Hematopoietic multipotent progenitor cell (in vitro differentiated cells): ENCODE results near the gene TSTD2. TPM values are rescaled to one million over a fixed set of nuclear protein-coding genes. Genes with fewer than 3 reads are reported as not detected.

Experiments
- DNase-seq, 3 donors: peaks; one replicate each; pipeline ENCODE4 v3.0.0-alpha.2; 2011 to 2015; ENCODE audit warnings: low read depth in 2 of 3, low spot score in 2 of 3
- total RNA-seq: library from RNA; depleted of rRNA; stranded (reverse); fragments of >200 nt; gene quantifications from one replicate; pipeline ENCODE4 v1.2.3, GENCODE V29; 2012

The TSTD2 gene
- total RNA-seq, 1 donor: 15.1 TPM

DNA sequence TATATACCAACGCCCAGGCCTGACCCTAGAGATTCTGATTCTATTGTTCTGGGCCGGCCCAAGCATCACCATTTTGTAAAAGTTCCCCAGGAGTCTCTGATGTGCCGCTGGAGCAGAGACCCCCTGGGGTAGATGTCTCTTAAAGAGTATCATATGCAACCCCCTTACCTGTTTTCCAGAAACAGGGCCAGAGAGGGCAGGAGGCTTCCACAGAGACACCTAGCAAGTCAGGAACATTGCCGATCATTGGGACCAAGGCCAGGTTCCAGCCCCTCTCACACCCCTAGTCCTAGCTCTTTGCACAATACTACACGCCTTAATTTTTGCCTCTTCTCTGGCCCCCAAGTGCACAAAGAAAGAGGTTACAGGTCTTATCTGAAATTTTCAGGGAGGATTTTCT is 67.9 kb downstream of the TSTD2 start:
- no peak for DNase-seq

DNA sequence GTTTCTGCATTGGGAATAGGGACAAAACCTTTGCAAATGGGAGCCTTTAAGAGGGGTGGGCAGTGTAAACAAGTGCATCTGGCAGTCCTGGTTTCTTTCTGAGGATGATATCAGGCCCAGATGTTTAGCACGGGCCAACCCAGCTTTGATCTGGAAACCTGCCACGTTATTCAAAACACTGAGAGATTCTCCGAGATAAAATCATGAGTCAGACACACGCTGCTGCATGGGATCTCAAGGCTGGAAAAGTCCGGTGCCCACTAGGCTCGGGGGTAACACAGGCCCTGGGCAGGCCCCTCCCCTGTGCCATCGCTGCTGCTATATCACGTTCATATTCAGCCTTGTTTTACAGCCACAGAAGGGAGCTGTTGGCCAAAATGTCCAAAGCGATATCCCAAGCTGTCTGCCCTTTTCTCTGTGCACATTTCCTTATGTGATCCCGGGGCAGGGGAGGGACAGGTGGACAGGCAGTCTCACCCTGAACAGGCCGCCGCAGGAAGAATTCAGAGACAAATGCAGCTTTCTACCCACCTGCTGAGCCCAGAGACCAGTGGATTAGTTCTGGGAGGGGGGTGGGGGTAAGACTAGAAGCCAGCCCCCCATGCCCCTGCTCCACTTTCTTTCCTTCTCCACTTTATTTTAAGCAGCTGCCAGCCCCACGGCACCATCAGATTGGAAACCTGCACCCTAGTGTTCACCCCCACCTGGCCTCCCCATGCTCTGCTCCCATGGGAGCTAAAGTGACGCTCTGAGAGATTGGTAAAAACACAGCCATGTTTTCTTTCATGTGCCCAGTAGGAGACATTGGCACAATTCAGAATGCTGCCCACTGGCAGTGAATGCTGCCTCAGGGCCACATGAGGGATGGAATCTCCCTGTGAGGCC is 68.6 kb downstream of the TSTD2 start:
- DNase-seq: no peak

DNA sequence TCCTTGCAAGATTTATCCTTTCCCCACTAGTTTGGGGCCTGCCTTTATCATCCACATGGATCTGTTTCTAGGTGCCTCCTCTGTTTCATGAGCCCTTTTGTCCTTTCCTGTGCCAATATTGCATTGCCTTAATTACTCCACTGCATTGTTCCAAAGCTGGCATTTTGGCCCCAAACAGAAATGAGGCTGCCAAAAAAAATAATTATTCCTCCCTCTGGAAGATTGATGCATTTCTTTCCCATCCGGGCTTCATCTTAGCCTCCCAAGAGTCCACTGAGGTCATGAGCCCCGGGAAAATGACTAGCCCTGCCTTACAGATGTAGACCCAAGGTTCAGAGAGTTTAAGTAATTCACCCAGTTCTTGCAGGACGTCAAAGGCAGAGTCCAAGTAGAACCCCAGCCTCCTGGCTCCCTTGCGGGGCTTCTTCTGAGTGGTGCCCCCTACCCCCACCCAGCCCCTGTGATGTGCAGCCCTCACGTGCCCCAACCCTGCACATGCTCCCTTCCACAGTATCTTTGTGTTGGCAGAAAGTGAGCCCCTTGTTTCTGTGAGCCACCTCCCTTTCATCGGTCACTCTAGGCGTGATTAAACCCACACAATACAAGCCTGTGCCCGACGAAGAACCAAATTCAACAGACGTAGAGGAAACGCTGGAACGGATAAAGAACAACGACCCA is 69.6 kb downstream of the TSTD2 start:
- no peak for DNase-seq

DNA sequence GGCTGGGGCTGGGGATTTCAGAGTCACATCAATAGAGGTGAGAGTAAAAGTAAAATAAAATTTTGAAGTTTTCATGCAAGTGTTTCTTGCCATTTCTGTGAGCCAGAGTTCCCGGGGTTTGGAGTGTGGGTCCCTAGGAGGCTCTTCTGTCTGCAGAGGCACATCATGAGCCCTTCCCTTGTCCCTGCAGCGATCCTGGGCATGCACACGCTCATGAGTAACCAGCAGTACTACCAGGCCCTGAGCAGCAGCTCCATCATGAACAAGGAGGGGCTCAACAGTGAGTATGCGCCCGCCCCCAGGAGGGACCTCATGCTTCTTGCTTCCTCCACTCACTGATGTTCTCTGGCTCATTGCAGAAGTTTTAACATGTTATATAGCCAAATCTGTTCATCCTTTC is 70.6 kb downstream of the TSTD2 start:
- no peak for DNase-seq

DNA sequence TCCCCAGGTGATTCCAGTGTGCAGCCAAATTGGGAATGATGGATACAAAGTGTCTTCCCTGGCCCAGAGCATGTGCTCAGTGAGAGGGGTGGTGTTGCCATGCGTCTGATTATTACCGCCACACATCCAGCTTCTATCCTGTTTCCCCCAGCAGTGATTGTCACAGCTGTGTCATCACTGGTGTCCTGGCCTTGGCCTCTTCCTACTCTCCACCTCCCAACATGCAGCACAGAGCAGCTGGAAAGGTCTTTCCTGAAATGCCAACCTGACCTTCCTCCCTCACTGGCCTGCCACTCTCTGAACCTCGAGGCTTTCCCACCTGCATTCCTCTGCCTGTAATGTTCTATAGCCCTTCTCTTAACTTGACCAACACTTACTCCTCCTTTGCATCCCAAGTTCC is 71.7 kb downstream of the TSTD2 start:
- DNase-seq: no peak

DNA sequence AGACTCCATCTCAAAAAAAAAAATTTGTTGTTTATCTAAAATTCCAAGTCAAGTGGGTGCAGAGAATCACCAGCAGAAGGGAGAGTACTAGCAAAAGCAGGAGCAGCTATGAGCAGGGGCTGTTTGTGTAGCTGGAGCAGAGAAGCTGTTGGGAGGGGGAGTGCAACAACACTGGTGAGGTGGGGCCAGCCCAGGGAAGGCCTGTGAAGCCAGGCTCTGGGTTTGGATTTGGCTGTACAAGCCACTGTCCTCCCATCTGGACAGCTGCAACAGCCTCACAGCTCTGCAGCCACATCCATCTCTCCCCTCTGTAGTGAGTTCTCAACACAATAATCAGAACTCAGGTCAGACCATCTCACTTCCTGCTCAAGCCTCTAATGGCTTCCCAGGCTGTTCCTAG is 72.3 kb downstream of the TSTD2 start:
- no peak for DNase-seq

DNA sequence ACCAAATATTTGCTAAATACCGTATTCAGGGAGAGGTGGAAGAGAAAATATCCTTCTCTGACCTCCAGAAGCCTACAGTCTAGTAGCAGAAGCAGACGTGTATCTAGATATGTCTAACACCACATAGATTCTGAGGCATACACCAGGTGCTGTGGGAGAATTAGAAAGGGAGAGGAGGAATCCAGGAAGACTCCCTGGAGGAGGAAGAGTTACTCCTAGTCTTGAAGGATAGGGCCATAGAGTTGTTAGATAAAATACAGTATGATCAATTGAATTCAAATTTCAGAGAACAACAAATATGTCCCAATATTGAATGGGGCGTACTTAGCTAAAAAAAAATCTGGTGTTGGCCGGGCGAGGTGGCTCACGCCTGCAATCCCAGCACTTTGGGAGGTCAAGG is 73.0 kb downstream of the TSTD2 start:
- DNase-seq: no peak

DNA sequence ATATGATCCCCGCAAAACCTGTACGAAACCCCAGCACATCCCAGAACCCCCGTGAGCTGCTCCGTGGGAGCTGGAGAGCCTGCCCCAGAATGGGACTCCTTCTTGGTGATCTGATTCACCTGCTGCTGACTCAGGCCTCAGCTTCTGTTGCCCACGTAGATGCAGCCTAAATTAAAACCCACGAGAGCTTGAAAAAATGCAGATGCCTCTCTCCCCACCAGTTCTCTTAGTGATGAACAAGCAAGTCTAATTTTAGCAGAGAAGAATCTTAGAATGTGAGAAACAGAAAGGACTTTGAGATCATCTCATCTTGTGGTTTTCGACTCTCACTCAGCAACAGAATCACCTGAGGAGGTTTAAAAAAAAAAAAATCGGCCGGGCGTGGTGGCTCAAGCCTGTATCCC is 74.1 kb downstream of the TSTD2 start:
- DNase-seq: no peak

DNA sequence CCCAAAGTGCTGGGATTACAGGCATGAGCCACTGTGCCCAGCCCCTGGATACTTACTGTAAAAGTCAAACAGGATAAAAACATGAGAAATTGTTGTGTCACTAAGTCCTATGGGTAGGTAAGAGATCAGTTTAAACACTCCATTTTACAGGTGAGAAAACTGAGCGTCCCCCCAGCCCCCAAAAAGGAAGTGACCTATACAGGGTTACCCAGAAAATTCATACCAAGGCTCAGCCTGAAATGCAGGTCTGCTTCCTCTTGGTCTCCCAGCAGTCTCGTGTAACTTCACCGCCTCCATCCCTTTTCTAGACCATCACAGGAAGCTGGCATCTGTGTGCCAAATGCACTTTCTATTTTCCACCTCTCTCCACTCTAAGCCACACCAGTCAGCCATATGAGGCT is 74.5 kb downstream of the TSTD2 start:
- DNase-seq: no peak

DNA sequence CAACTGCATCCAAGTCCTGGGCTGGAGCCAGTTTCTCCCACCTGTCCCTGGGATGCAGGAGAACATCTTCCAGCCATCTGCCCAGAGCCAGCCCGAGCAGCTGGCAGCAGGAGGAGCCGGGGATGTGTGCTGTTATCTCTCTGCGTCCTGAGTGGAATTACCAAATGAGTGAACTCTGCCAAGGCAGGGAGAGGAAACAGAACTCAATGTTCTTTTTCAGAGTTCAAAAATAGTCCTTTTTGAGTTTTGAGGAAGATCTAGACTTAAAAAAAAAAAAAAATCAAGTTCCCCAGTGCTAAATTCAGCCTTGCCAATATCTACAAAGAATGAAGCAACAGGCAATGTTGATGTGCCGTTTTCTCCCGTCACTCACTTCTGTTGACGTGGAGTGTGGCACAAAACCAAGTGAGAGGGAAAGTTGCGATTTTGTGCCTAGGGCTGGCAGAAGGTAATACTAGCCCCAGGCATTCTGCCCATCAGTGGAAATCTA is 75.5 kb downstream of the TSTD2 start:
- DNase-seq: peak in 1 of 3 donors; percentile 50

DNA sequence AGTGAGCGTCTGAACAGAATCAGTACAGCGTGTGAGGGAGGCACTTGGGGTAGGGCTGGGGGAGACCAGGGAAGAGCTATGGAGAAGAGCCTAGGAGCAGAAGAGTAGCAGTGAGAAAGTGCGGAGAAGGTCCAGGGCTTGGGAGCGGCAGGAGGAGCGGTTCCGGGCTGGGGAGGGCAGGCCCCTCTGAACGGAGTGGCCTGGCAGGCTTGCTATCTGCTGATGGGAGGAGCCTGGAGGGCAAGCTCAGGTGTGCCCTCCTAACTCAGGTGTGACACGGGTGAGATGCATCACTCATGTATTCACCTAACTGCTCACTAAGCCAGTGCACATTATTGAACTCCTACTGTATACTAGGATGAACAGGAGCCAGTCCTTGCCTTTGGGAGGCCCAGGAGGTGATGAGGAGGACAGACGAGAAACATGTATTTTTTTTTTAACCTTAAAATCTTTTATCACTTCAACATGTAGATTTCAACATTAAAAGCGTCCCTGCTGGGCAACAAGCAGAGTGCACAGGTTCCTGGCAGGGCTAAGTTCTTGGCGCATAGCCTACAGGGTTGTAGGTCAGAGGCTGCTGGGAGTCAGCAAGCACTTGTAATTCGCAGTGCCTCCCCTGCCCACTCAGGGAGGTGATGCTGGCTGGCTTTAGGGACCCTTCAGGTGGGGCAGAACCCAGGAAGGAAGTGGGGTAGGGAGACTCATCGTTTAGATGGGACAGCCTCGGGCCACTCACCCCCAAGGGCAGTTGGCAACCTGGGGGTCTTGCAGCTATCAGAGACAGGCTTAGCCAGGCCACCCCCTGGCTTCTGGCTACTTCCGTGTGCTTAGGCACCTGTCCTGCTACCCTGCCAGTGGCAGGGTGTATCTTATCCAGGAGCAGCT is 76.2 kb downstream of the TSTD2 start:
- DNase-seq: no peak

DNA sequence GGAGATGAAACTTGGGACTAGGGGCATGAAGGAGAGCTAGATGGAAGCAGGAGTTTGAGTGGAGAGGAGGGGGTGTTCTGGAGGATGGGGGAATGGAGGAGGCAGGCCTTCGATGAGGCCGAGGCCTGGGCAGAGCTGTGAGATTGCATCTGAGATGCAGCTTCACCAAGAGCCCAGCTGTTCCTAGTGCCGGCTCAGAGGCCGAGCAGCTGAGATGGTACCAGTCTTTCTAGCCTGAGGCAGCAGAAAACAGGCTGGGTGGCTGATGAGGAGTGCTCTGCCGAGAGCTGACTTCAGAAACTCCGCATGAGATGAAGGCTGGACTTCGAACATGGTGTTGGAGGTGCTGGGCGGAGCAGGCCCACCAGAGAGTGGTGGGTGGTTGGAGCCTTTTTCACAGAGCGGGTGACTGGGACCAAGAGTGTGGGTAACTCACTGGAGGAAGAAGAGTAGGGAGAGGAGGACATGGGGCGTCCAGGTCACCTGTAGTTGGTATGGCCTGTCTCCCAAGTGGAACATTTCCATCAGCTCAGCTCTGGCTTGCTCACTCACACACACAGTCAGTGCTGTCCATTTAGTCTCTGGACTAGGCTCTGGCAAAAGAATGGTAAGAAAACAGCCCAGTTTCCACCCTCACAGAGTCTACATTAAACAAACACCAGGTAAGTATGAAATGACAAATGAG is 77.0 kb downstream of the TSTD2 start:
- no peak for DNase-seq

DNA sequence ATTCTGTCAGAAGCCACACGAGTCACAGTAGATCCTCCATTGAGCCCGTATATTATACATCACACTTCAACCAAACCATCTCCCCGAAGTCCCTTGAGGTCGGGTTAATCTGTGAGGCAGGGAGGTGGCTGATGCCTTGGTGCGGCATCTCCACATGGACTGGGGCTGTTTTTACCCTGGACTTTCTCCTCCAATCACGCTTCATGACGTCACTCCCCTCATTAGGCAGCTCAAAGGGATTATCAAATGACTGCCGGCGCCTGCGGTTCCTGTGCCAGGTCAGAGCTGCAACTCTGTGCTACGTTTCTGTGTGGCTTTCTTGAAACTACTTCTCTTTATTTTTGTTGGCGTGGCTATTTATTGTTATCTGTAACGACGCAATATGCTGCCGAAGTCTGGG is 78.0 kb downstream of the TSTD2 start:
- DNase-seq: no peak

DNA sequence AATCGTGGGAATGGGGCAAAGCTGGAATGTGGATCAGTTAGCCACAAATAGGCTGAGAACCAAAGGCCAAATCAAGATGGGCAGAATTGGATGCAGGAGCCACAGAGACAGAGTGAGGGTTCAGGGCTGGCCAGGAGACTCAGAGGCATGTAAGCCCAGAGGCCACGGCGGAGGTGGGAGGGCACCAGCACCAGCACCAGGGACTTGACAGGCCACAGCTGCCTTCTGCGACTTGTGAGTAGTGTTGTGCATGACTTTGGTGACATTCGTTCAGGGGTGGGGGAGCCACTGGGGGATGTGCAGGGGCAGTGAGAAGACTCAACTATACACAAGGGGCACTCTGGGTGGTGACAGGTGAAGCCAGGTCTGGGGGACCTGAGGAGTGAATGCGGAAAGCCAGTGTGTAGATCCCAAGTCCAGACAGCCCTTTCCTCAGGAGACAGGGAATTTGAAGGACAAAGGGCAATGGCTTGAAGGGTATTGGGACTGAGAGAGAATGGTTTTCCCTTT is 78.5 kb downstream of the TSTD2 start:
- DNase-seq: no peak

DNA sequence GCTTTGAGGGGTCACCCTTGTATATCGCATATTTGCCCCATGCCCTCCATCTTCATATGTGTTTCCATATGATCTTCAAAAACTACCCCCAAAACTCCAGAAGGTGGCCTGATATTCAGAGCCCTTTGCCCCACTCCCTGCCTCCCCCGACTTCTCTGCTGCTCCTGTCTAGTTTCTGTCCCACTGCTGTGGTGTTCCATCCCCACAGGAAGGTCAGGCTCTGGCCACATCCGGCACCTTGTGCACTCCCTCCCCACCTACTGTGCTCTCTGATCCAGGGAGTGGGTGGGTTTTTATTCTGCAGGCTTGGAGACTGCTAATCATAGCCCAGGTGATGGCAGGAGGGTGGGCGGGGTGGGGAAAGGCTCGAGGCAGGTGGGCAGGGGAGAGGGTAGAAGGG is 79.3 kb downstream of the TSTD2 start:
- DNase-seq: no peak

DNA sequence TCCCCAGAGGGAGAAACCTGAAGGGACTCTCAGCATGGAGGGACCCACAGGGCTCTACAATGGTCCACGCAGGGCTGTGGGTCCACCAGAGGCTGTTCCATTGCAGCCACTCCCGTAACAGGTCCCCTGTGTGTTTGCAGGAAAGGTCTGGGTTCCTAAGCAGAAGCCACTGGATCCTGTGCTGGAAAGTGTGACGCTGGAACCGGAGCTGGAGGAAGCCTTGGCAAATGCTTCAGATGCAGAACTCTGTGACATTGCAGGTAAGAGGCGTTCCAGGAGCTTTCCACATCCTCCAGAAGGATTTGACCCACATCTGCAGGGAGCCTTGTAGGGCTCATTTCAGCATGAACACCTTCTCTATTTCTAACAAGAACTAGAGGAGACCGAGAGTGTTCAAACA is 80.0 kb downstream of the TSTD2 start:
- no peak for DNase-seq

DNA sequence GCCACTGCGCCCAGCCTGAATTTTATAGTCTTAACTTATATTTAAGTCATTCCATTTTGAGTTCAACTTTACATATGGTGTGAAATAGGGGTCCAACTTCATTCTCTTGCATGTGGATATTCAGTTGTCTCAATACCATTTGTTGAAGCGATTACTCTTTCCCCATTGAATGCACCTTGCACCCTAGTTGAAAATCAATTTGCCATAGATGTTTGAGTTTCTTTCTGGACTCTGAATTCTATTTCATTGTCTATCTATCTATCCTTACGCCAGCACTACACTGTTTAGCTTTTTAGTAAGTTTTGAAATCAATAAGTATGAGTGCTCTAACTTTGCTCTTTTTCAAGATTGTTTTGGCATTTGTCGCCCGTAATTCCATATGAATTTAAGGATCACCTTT is 81.9 kb downstream of the TSTD2 start:
- DNase-seq: no peak

DNA sequence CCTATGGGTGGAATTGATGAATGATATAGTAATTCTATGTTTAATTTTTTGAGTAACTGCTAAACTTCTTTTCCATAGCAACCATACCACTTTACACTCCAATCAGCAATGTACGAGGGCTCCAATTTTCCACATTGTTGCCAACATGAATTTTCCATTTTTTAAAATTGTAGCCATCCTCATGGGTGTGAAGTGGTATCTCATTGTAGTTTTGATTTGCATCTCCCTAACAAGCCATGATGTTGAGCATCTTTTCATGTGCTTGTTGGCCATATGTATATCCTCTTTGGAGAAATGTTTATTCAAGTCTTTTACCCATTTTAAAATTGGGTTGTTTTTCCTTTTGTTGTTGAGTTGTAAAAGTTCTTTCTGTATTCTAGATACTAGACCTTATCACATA is 82.8 kb downstream of the TSTD2 start:
- no peak for DNase-seq
